CD4-positive, alpha-beta memory T cell (primary cell): ENCODE data around the gene TBC1D12. TPM values are rescaled to one million over a fixed set of nuclear protein-coding genes. Genes with fewer than 3 reads are reported as not detected.
A peak's percentile ranks its signal among the peaks of the same experiment; 100 is the strongest.

Source experiments
- CTCF ChIA-PET: fragments of 350-600 bp; sonication (Branson Sonifier 250); formaldehyde crosslinking; loops from one replicate; lab custom pipeline; 2021; ENCODE audit warnings: inconsistent platforms; ENCODE audit not compliant: partially characterized antibody; lab: Charles Lee
- POLR2A ChIA-PET: fragments of 350-600 bp; sonication (Branson Sonifier 250); formaldehyde crosslinking; loops from one replicate; lab custom pipeline; 2021; ENCODE audit not compliant: partially characterized antibody; lab: Charles Lee
- DNase-seq, 5 donors: peaks; one replicate each; pipeline versions ENCODE4 v3.0.0 to v3.0.0-alpha.2; 2020 to 2022; ENCODE audit warnings: mixed read lengths in 1 of 5
- H3K27ac ChIP-seq: one replicate; pipeline ENCODE4 v1.7.0; 2013; ENCODE audit warnings: low read depth, low read length
- H3K27me3 ChIP-seq: 2 replicates; pipeline ENCODE4 v1.7.0; 2013; ENCODE audit warnings: mild to moderate bottlenecking, low read length, moderate library complexity; ENCODE audit not compliant: insufficient read depth
- H3K36me3 ChIP-seq: 2 replicates; pipeline ENCODE4 v1.7.0; 2013; ENCODE audit warnings: mild to moderate bottlenecking, low read length, moderate library complexity; ENCODE audit not compliant: insufficient read depth
- H3K4me1 ChIP-seq: 2 replicates; pipeline ENCODE4 v1.7.0; 2013; ENCODE audit warnings: mild to moderate bottlenecking, low read length, moderate library complexity; ENCODE audit not compliant: insufficient read depth
- H3K4me3 ChIP-seq, 2 donors: one replicate each; pipeline ENCODE4 v1.7.0; 2013; ENCODE audit warnings: low read length in 2 of 2, mild to moderate bottlenecking in 1 of 2
- H3K9me3 ChIP-seq, 2 donors: one replicate each; pipeline ENCODE4 v1.7.0; 2013; ENCODE audit warnings: low read length in 2 of 2, control low read depth in 1 of 2; ENCODE audit not compliant: control insufficient read depth in 1 of 2
- H3K27ac Mint-ChIP-seq, 7 donors: one replicate each; pipeline ENCODE4 v1.8.0; 2020 to 2021; ENCODE audit warnings: mixed read lengths in 7 of 7, mild to moderate bottlenecking in 6 of 7, inconsistent platforms in 3 of 7, moderate library complexity in 3 of 7
- H3K27me3 Mint-ChIP-seq, 2 donors: one replicate each; pipeline ENCODE4 v1.8.0; 2020 to 2021; ENCODE audit warnings: mixed read lengths in 2 of 2
- H3K36me3 Mint-ChIP-seq, 2 donors: one replicate each; pipeline ENCODE4 v1.8.0; 2020 to 2021; ENCODE audit warnings: mixed read lengths in 2 of 2, inconsistent platforms in 1 of 2, mild to moderate bottlenecking in 1 of 2
- H3K4me1 Mint-ChIP-seq, 4 donors: one replicate each; pipeline ENCODE4 v1.8.0; 2020 to 2021; ENCODE audit warnings: mixed read lengths in 4 of 4, mild to moderate bottlenecking in 1 of 4
- H3K4me3 Mint-ChIP-seq, 8 donors: one replicate each; pipeline ENCODE4 v1.8.0; 2020 to 2021; ENCODE audit warnings: mixed read lengths in 8 of 8, mild to moderate bottlenecking in 7 of 8, moderate library complexity in 6 of 8, inconsistent platforms in 3 of 8
- H3K9me3 Mint-ChIP-seq, 8 donors: one replicate each; pipeline ENCODE4 v1.8.0; 2020 to 2021; ENCODE audit warnings: mixed read lengths in 8 of 8, mild to moderate bottlenecking in 5 of 8, inconsistent platforms in 3 of 8, moderate library complexity in 1 of 8
- intact Hi-C: fragments of 100-400 bp; cut with micrococcal nuclease; formaldehyde crosslinking; loops from one replicate; pipeline ENCODE4 v1.15.1; 2023
- polyA plus RNA-seq, 2 donors: library from polyadenylated mRNA; unstranded; fragments of 300-500 nt; fragmentation: Illumina TruSeq; gene quantifications; one replicate each; pipeline ENCODE4 v1.2.3, GENCODE V29; 2021
- total RNA-seq, 2 experiments: library from RNA; stranded (reverse); gene quantifications; one replicate each; pipeline ENCODE4 v1.2.3, GENCODE V29; 2021

Gene TBC1D12
- total RNA-seq (under 1 TPM; 0.30 to 0.96 TPM), polyA plus RNA-seq (not detected)

GRCh38 chr10:94402204-94402842 is at the start of gene TBC1D12:
TSS of gene TBC1D12 (plus strand) at chr10:94402541. CDS start at chr10:94402614, 73 bp downstream.
- DNase-seq: peak in 4 of 5 donors; percentile 9 to 25 (median 20)
- ChIA-PET CTCF (no interaction called here), POLR2A (no interaction called here)
- H3K27me3 Mint-ChIP-seq: peaks cover 35 to 38% of the 10 kb centered on the region in 2 donors
- Histone ChIP-seq H3K27me3 (peaks cover 12% of the 10 kb centered on the region), H3K9me3 (no peaks in the 10 kb centered on the region), H3K4me1 (peaks cover 7% of the 10 kb centered on the region), H3K27ac (no peak within 1 kb of the TSS), H3K4me3 (peak within 1 kb of the TSS in 1 of 2 donors; percentile 27), H3K36me3 (no peaks in the 10 kb centered on the region)
- peaks cover 0 to 4% (median 2%) of the 10 kb centered on the region in 8 donors for H3K9me3 Mint-ChIP-seq
- peak within 1 kb of the TSS; percentile 63 to 75 (median 68) for H3K4me3 Mint-ChIP-seq
- peaks cover 0 to 3% of the 10 kb centered on the region in 2 donors for H3K36me3 Mint-ChIP-seq
- peak within 1 kb of the TSS in 1 of 7 donors; percentile 2 for H3K27ac Mint-ChIP-seq
- intact Hi-C loops: no loop called here
- H3K4me1 Mint-ChIP-seq: peaks cover 4 to 13% (median 8%) of the 10 kb centered on the region in 4 donors

DNA sequence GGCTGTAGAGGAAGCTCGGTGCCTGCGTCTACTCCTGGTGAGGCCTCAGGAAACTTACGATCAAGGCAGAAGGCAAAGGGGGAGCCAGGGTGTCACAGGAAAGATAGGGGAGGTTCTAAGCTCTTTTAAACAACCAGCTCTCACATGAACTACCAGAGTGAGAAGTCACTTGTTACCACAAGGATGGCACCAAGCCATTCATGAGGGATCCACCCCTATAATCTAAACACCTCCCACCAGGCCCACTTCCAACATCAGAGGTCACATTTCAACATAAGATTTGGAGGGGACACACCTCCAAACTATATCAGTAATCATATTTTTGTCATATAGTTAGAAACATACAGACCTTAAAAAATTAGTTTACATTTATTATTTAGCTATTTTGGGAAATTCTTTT is 49.0 kb upstream of the TBC1D12 start:
- Histone ChIP-seq H3K27me3 (no peaks in the 10 kb centered on the region), H3K4me1 (no peaks in the 10 kb centered on the region), H3K4me3 (no peak overlapping the region), H3K36me3 (peaks cover 66% of the 10 kb centered on the region), H3K27ac (no peak overlapping the region), H3K9me3 (no peaks in the 10 kb centered on the region)
- peaks cover 58 to 70% of the 10 kb centered on the region in 2 donors for H3K36me3 Mint-ChIP-seq
- no peaks in the 10 kb centered on the region for H3K27me3 Mint-ChIP-seq
- DNase-seq: no peak
- H3K27ac Mint-ChIP-seq: no peak overlapping the region
- H3K4me1 Mint-ChIP-seq: peaks cover 0 to 3% (median 1%) of the 10 kb centered on the region in 4 donors
- CTCF ChIA-PET: interaction anchor here (1.5 to 3.1 kb wide), 3 partner anchors 10 to 33 kb away, joined by 4 to 19 read pairs (median 13); partner anchors contain the start of gene NOC3L
- intact Hi-C loops: no loop called here
- no peaks in the 10 kb centered on the region for H3K9me3 Mint-ChIP-seq
- H3K4me3 Mint-ChIP-seq: no peak overlapping the region
- POLR2A ChIA-PET: no interaction called here

- H3K27me3 Mint-ChIP-seq: no peaks in the 10 kb centered on the region
- no peak overlapping the region for H3K27ac Mint-ChIP-seq
- Histone ChIP-seq H3K27ac (no peak overlapping the region), H3K27me3 (no peaks in the 10 kb centered on the region), H3K4me3 (no peak overlapping the region), H3K36me3 (peaks cover 55% of the 10 kb centered on the region), H3K4me1 (peaks cover 6% of the 10 kb centered on the region), H3K9me3 (no peaks in the 10 kb centered on the region)
- ChIA-PET POLR2A (no interaction called here), CTCF (interaction anchor here (1.0 kb wide), 1 partner anchor 12 kb away, joined by 3 read pairs; no protein-coding TSS in a partner anchor)
- intact Hi-C loops: no loop called here
- no peak for DNase-seq
- no peaks in the 10 kb centered on the region for H3K9me3 Mint-ChIP-seq
- H3K36me3 Mint-ChIP-seq: peaks cover 66 to 72% of the 10 kb centered on the region in 2 donors
- H3K4me1 Mint-ChIP-seq: peaks cover 13 to 18% (median 13%) of the 10 kb centered on the region in 4 donors
- H3K4me3 Mint-ChIP-seq: no peak overlapping the region
Measured at GRCh38 chr10:94355841-94356240, 46.5 kb upstream of the TBC1D12 start.

- DNase-seq: no peak
- H3K27me3 ChIP-seq: no peaks in the 10 kb centered on the region
- H3K9me3 ChIP-seq: no peaks in the 10 kb centered on the region
- ChIA-PET CTCF (interaction anchor here (1.0 kb wide), 1 partner anchor 36 kb away, joined by 3 read pairs; no protein-coding TSS in a partner anchor), POLR2A (no interaction called here)
- peaks cover 20% of the 10 kb centered on the region for H3K4me1 ChIP-seq
- no peak overlapping the region for H3K4me3 ChIP-seq
- Mint-ChIP-seq H3K27me3 (no peaks in the 10 kb centered on the region), H3K4me3 (no peak overlapping the region), H3K4me1 (peaks cover 20 to 32% (median 25%) of the 10 kb centered on the region in 4 donors), H3K36me3 (peaks cover 59 to 64% of the 10 kb centered on the region in 2 donors), H3K27ac (no peak overlapping the region), H3K9me3 (no peaks in the 10 kb centered on the region)
- peaks cover 43% of the 10 kb centered on the region for H3K36me3 ChIP-seq
- no peak overlapping the region for H3K27ac ChIP-seq
- intact Hi-C loops: no loop called here
Measured at GRCh38 chr10:94357193-94357592, 45.1 kb upstream of the TBC1D12 start.

- H3K27ac ChIP-seq: no peak overlapping the region
- intact Hi-C loops: no loop called here
- no peaks in the 10 kb centered on the region for H3K9me3 Mint-ChIP-seq
- H3K27ac Mint-ChIP-seq: peak overlapping the region in 4 of 7 donors; percentile 11 to 70 (median 46)
- no peaks in the 10 kb centered on the region for H3K9me3 ChIP-seq
- peaks cover 50 to 59% of the 10 kb centered on the region in 2 donors for H3K36me3 Mint-ChIP-seq
- peaks cover 25 to 43% (median 32%) of the 10 kb centered on the region in 4 donors for H3K4me1 Mint-ChIP-seq
- CTCF ChIA-PET: no interaction called here
- POLR2A ChIA-PET: no interaction called here
- H3K27me3 ChIP-seq: no peaks in the 10 kb centered on the region
- peaks cover 26% of the 10 kb centered on the region for H3K4me1 ChIP-seq
- no peak for DNase-seq
- peaks cover 31% of the 10 kb centered on the region for H3K36me3 ChIP-seq
- peak overlapping the region in 1 of 8 donors; percentile 1 for H3K4me3 Mint-ChIP-seq
- H3K4me3 ChIP-seq: no peak overlapping the region
- H3K27me3 Mint-ChIP-seq: no peaks in the 10 kb centered on the region
Measured at GRCh38 chr10:94358480-94358879, 43.9 kb upstream of the TBC1D12 start.

GRCh38 chr10:94361171-94361794 is 41.1 kb upstream of the TBC1D12 start:
- Mint-ChIP-seq H3K27me3 (peaks cover 5 to 7% of the 10 kb centered on the region in 2 donors), H3K9me3 (no peaks in the 10 kb centered on the region), H3K4me3 (peak overlapping the region; percentile 94 to 97 (median 96)), H3K4me1 (peaks cover 25 to 43% (median 34%) of the 10 kb centered on the region in 4 donors), H3K27ac (peak overlapping the region; percentile 67 to 99 (median 97)), H3K36me3 (peaks cover 38 to 44% of the 10 kb centered on the region in 2 donors)
- peak; percentile 22 to 49 (median 39) for DNase-seq
- Histone ChIP-seq H3K4me3 (peak overlapping the region in 1 of 2 donors; percentile 64), H3K27me3 (no peaks in the 10 kb centered on the region), H3K4me1 (peaks cover 26% of the 10 kb centered on the region), H3K27ac (no peak overlapping the region), H3K9me3 (no peaks in the 10 kb centered on the region), H3K36me3 (peaks cover 16% of the 10 kb centered on the region)
- intact Hi-C loops: loop anchor here (5.0 to 10.0 kb wide), 2 partner anchors 659 to 1516 kb away; partner anchors contain the start of genes EXOC6 and FRA10AC1
- ChIA-PET CTCF (interaction anchor here (0.6 to 1.8 kb wide), 2 partner anchors 18 to 39 kb away, joined by 4 read pairs; no protein-coding TSS in a partner anchor), POLR2A (no interaction called here)
